IMR-90 (cell line): ENCODE measurements around the gene IMMP1L. TPM values are rescaled to one million over a fixed set of nuclear protein-coding genes. Genes with fewer than 3 reads are reported as not detected.
A peak's percentile ranks its signal among the peaks of the same experiment; 100 is the strongest.

Source experiments
- ATAC-seq: fragments of 200-7000 bp; cut with Tn5 transposase; 2 replicates; pipeline ENCODE4 v1.9.1; 2020; ENCODE audit warnings: low read depth, mild to moderate bottlenecking, moderate library complexity
- BruUV-seq: library from RNA; stranded (reverse); fragments of 400-500 nt; replicated peaks from 2 replicates; lab custom pipeline; 2021; lab: Mats Ljungman, UMichigan
- CTCF ChIA-PET: fragments of 300-600 bp; formaldehyde crosslinking; extraction: SDS; loops from one replicate; lab custom pipeline; 2021; ENCODE audit warnings: antibody characterized with exemption; lab: Yijun Ruan, JAX
- POLR2A ChIA-PET: fragments of 300-600 bp; sonication (Branson Sonifier 250); formaldehyde crosslinking; loops from one replicate; lab custom pipeline; 2022; ENCODE audit warnings: antibody characterized with exemption; ENCODE audit not compliant: unreplicated experiment; lab: Charles Lee
- DNase-seq: peaks from one replicate; pipeline ENCODE4 v3.0.0; 2013
- H2AFZ ChIP-seq: replicated peaks from 2 replicates; pipeline ENCODE3; 2013; ENCODE audit warnings: low read length, mild to moderate bottlenecking; ENCODE audit not compliant: poor library complexity
- H2AK5ac ChIP-seq: 2 replicates; pipeline ENCODE4 v1.6.1; 2013; ENCODE audit warnings: low read depth, low read length, inconsistent platforms
- H2AK9ac ChIP-seq: replicated peaks from 2 replicates; pipeline ENCODE3; 2013; ENCODE audit warnings: mild to moderate bottlenecking, low read depth, low read length, moderate library complexity; ENCODE audit not compliant: poor library complexity
- H2BK120ac ChIP-seq: 2 replicates; pipeline ENCODE4 v1.6.1; 2013; ENCODE audit warnings: low read depth, low read length, inconsistent platforms
- H2BK15ac ChIP-seq: 3 replicates; pipeline ENCODE4 v1.6.1; 2013; ENCODE audit warnings: low read depth, low read length, inconsistent platforms
- H2BK20ac ChIP-seq: 2 replicates; pipeline ENCODE4 v1.6.1; 2013; ENCODE audit warnings: low read depth, mild to moderate bottlenecking, inconsistent platforms, low read length, moderate library complexity
- H2BK5ac ChIP-seq: 2 replicates; pipeline ENCODE4 v1.6.1; 2013; ENCODE audit warnings: mild to moderate bottlenecking, low read depth, low read length, inconsistent platforms; ENCODE audit not compliant: poor library complexity, severe bottlenecking
- H3K14ac ChIP-seq: replicated peaks from 2 replicates; pipeline ENCODE4 v1.6.1; 2013; ENCODE audit warnings: low read depth, low read length, inconsistent platforms
- H3K18ac ChIP-seq: 2 replicates; pipeline ENCODE4 v1.6.1; 2013; ENCODE audit warnings: low read depth, low read length, control low read depth
- H3K23ac ChIP-seq: 2 replicates; pipeline ENCODE4 v1.6.1; 2013; ENCODE audit warnings: low read depth, low read length, inconsistent platforms
- H3K27ac ChIP-seq: 2 replicates; pipeline ENCODE4 v1.5.1; 2013; ENCODE audit warnings: mild to moderate bottlenecking, control low read depth, low read length; ENCODE audit not compliant: insufficient read depth
- H3K27me3 ChIP-seq: 2 replicates; pipeline ENCODE4 v1.6.1; 2013; ENCODE audit warnings: low read length; ENCODE audit not compliant: control insufficient read depth, insufficient read depth
- H3K36me3 ChIP-seq: 2 replicates; pipeline ENCODE4 v1.6.1; 2013; ENCODE audit warnings: low read length, mixed read lengths; ENCODE audit not compliant: control insufficient read depth, insufficient read depth
- H3K4ac ChIP-seq: 2 replicates; pipeline ENCODE4 v1.6.1; 2013; ENCODE audit warnings: low read depth, low read length, inconsistent platforms
- H3K4me1 ChIP-seq: 2 replicates; pipeline ENCODE4 v1.6.1; 2013; ENCODE audit warnings: low read length, mixed read lengths; ENCODE audit not compliant: control insufficient read depth, insufficient read depth
- H3K4me2 ChIP-seq: 2 replicates; pipeline ENCODE4 v1.6.1; 2013; ENCODE audit warnings: low read depth, mild to moderate bottlenecking, control low read depth, low read length, moderate library complexity
- H3K4me3 ChIP-seq: 2 replicates; pipeline ENCODE4 v1.5.1; 2013; ENCODE audit warnings: low read depth, mild to moderate bottlenecking, control low read depth, low read length, moderate library complexity; ENCODE audit not compliant: insufficient read depth
- H3K56ac ChIP-seq: 2 replicates; pipeline ENCODE4 v1.6.1; 2013; ENCODE audit warnings: low read length, inconsistent platforms; ENCODE audit not compliant: insufficient read depth; ENCODE audit errors: extremely low read depth
- H3K79me1 ChIP-seq, 2 experiments: 2 replicates each; pipeline ENCODE4 v1.6.1; 2013; ENCODE audit warnings: low read length in 2 of 2, inconsistent platforms in 1 of 2, low read depth in 1 of 2
- H3K9ac ChIP-seq: 2 replicates; pipeline ENCODE4 v1.6.1; 2013; ENCODE audit warnings: low read depth, low read length, control low read depth
- H3K9me1 ChIP-seq: 2 replicates; pipeline ENCODE4 v1.6.1; 2013; ENCODE audit warnings: low read length, inconsistent platforms; ENCODE audit not compliant: insufficient read depth
- H3K9me3 ChIP-seq: 2 replicates; pipeline ENCODE4 v1.6.1; 2013; ENCODE audit warnings: low read length; ENCODE audit not compliant: control insufficient read depth, insufficient read depth
- H4K20me1 ChIP-seq: 2 replicates; pipeline ENCODE4 v1.6.1; 2013; ENCODE audit warnings: low read length, inconsistent platforms; ENCODE audit not compliant: insufficient read depth
- H4K5ac ChIP-seq: 2 replicates; pipeline ENCODE4 v1.6.1; 2013; ENCODE audit warnings: mild to moderate bottlenecking, low read depth, low read length, control low read depth
- H4K8ac ChIP-seq, 2 experiments: 2 replicates each; pipeline ENCODE4 v1.6.1; 2013; ENCODE audit warnings: low read depth in 2 of 2, low read length in 2 of 2, control low read depth in 1 of 2, inconsistent platforms in 1 of 2
- H4K91ac ChIP-seq: 2 replicates; pipeline ENCODE4 v1.6.1; 2013; ENCODE audit warnings: low read depth, low read length, inconsistent platforms; ENCODE audit not compliant: insufficient read depth
- BHLHE40 ChIP-seq: fragments of 150-350 bp; IDR thresholded peaks from 2 replicates; pipeline ENCODE4 v1.6.1; 2016; ENCODE audit warnings: mild to moderate bottlenecking, low read depth, low read length
- CEBPB ChIP-seq: IDR thresholded peaks from 2 replicates; pipeline ENCODE4 v1.6.1; 2012; ENCODE audit warnings: low read depth, low read length, improper control_type of control experiment
- CHD1 ChIP-seq: IDR thresholded peaks from 2 replicates; pipeline ENCODE4 v1.6.1; 2012; ENCODE audit warnings: low read depth, low read length, improper control_type of control experiment
- CTCF ChIP-seq: conservative IDR thresholded peaks from 2 replicates; pipeline ENCODE4 v1.5.1; 2012; ENCODE audit warnings: mild to moderate bottlenecking, low read depth, low read length, improper control_type of control experiment
- ELK1 ChIP-seq: fragments of 150-350 bp; IDR thresholded peaks from 2 replicates; pipeline ENCODE4 v1.6.1; 2016; ENCODE audit warnings: low read depth, mild to moderate bottlenecking, low read length, moderate library complexity, borderline replicate concordance
- FOS ChIP-seq: fragments of 150-350 bp; IDR thresholded peaks from 2 replicates; pipeline ENCODE4 v1.6.1; 2016; ENCODE audit warnings: low read depth, low read length
- MAFK ChIP-seq: IDR thresholded peaks from 2 replicates; pipeline ENCODE4 v1.6.1; 2012; ENCODE audit warnings: low read depth, low read length, improper control_type of control experiment
- MAZ ChIP-seq: IDR thresholded peaks from 2 replicates; pipeline ENCODE4 v1.6.1; 2012; ENCODE audit warnings: low read depth, mild to moderate bottlenecking, low read length, improper control_type of control experiment, moderate library complexity, borderline replicate concordance
- MXI1 ChIP-seq: IDR thresholded peaks from 2 replicates; pipeline ENCODE4 v1.6.1; 2012; ENCODE audit warnings: low read depth, mild to moderate bottlenecking, low read length, moderate library complexity, borderline replicate concordance
- NFE2L2 ChIP-seq: fragments of 150-350 bp; IDR thresholded peaks from 2 replicates; pipeline ENCODE4 v1.6.1; 2016; ENCODE audit warnings: low read depth, mild to moderate bottlenecking, low read length
- POLR2A ChIP-seq: IDR thresholded peaks from 2 replicates; pipeline ENCODE4 v1.6.1; 2012; ENCODE audit warnings: mild to moderate bottlenecking, low read depth, low read length
- RAD21 ChIP-seq: IDR thresholded peaks from 2 replicates; pipeline ENCODE4 v1.6.1; 2012; ENCODE audit warnings: low read length, improper control_type of control experiment
- RCOR1 ChIP-seq: IDR thresholded peaks from 2 replicates; pipeline ENCODE4 v1.6.1; 2012; ENCODE audit warnings: mild to moderate bottlenecking, low read length, improper control_type of control experiment; ENCODE audit not compliant: insufficient replicate concordance
- RFX5 ChIP-seq: IDR thresholded peaks from 2 replicates; pipeline ENCODE4 v1.8.0; 2012; ENCODE audit warnings: low read depth, mild to moderate bottlenecking, low read length, moderate library complexity
- SMC3 ChIP-seq: fragments of 150-350 bp; IDR thresholded peaks from 2 replicates; pipeline ENCODE4 v1.6.1; 2016; ENCODE audit warnings: low read depth, mild to moderate bottlenecking, antibody characterized with exemption, low read length, moderate library complexity
- USF2 ChIP-seq: fragments of 150-350 bp; IDR thresholded peaks from 2 replicates; pipeline ENCODE4 v1.6.1; 2017; ENCODE audit warnings: mild to moderate bottlenecking, antibody characterized with exemption, low read length, low read depth
- WGBS, 2 experiments: methylation state at CpG; one replicate each; pipeline versions ENCODE4 v1.1.5 to v1.1.7; 2013; ENCODE audit warnings: missing lambda C conversion rate in 2 of 2; ENCODE audit not compliant: insufficient read length in 1 of 2; ENCODE audit errors: extremely low coverage in 2 of 2; 5-methylcytosine and 5-hydroxymethylcytosine counted together
- dilution Hi-C: fragments of 300-500 bp; cut with HindIII; formaldehyde crosslinking; loops from one replicate; pipeline ENCODE4 v1.14.3; 2018; ENCODE audit warnings: low sequenced_read_pairs; ENCODE audit not compliant: unreplicated experiment
- in situ Hi-C: fragments of 300-500 bp; cut with MboI; formaldehyde crosslinking; loops from 3 replicates; pipeline ENCODE4 v1.14.3; 2019; ENCODE audit warnings: low sequenced_read_pairs, inconsistent platforms, mixed read lengths
- intact Hi-C: fragments of 100-400 bp; cut with micrococcal nuclease; formaldehyde crosslinking; loops from 2 replicates; pipeline ENCODE4 v1.10.0; 2022
- polyA plus RNA-seq, 3 experiments: library from polyadenylated mRNA; depleted of rRNA; stranded (reverse); fragments of >200 nt; gene quantifications; 2 replicates each; pipeline ENCODE4 v1.2.3, GENCODE V29; 2012; ENCODE audit warnings: low replicate concordance in 1 of 3
- total RNA-seq: library from RNA; depleted of rRNA; stranded (reverse); fragments of >200 nt; gene quantifications from 2 replicates; pipeline ENCODE4 v1.2.3, GENCODE V29; 2012

Gene IMMP1L
- total and polyA plus RNA-seq, 2 of the 4 experiments (the other 2 are of a cell fraction): 5.0 to 10.7 TPM

GRCh38 chr11:31492320-31492913, 17.0 kb downstream of the IMMP1L start:
- H3K18ac ChIP-seq: no peak overlapping the region
- no peaks in the 10 kb centered on the region for H3K36me3 ChIP-seq
- no peak overlapping the region for H2AK9ac ChIP-seq
- H4K5ac ChIP-seq: no peak overlapping the region
- H2BK5ac ChIP-seq: no peak overlapping the region
- no peak overlapping the region for H2BK20ac ChIP-seq
- H3K23ac ChIP-seq: no peak overlapping the region
- no peak overlapping the region for H3K9ac ChIP-seq
- in situ Hi-C loops: loop anchor here (10.0 kb wide), 1 partner anchor 382 kb away; no protein-coding TSS in a partner anchor
- CTCF ChIA-PET: interaction anchor here (0.8 kb wide), 1 partner anchor 514 kb away, joined by 3 read pairs; no protein-coding TSS in a partner anchor
- H3K27ac ChIP-seq: no peak overlapping the region
- ATAC-seq (peak; percentile 27; the same call in 1 of the 2 replicates), DNase-seq (peak; percentile 61)
- no peak overlapping the region for H2BK15ac ChIP-seq
- no peak overlapping the region for H2AFZ ChIP-seq
- H3K79me1 ChIP-seq: peaks cover 0 to 13% of the 10 kb centered on the region in 2 experiments; a peak in 3 of 4 replicates
- H3K4me3 ChIP-seq: no peak overlapping the region
- dilution Hi-C loops: no loop called here
- no peaks in the 10 kb centered on the region for H3K4me1 ChIP-seq
- H3K56ac ChIP-seq: no peak overlapping the region
- POLR2A ChIA-PET: no interaction called here
- no peak for TF ChIP-seq MAZ
- no peak for TF ChIP-seq POLR2A
- no peak for TF ChIP-seq SMC3
- no peak for TF ChIP-seq MXI1
- no peak for TF ChIP-seq ELK1
- no peak for TF ChIP-seq BHLHE40
- TF ChIP-seq MAFK: no peak
- no peak for TF ChIP-seq CTCF
- no peak for TF ChIP-seq FOS
- TF ChIP-seq NFE2L2: no peak
- no peak for TF ChIP-seq RFX5
- no peak for TF ChIP-seq CHD1
- TF ChIP-seq RAD21: no peak
- no peak for TF ChIP-seq CEBPB
- TF ChIP-seq USF2: no peak
- no peak for TF ChIP-seq RCOR1
- H3K14ac ChIP-seq: no peak overlapping the region
- H2AK5ac ChIP-seq: no peak overlapping the region
- H3K4ac ChIP-seq: no peak overlapping the region
- intact Hi-C loops: loop anchor here (10.0 kb wide), 1 partner anchor 302 kb away; no protein-coding TSS in a partner anchor
- no TSS peak for BruUV-seq
- H3K9me3 ChIP-seq: no peaks in the 10 kb centered on the region
- H4K91ac ChIP-seq: no peak overlapping the region
- no peaks in the 10 kb centered on the region for H4K20me1 ChIP-seq
- no peak overlapping the region for H3K4me2 ChIP-seq
- no peak overlapping the region for H4K8ac ChIP-seq
- no peak overlapping the region for H2BK120ac ChIP-seq
- no peaks in the 10 kb centered on the region for H3K9me1 ChIP-seq
- no CpG with 5 or more reads among the region's 2 CpGs for WGBS, 2 experiments
- no peaks in the 10 kb centered on the region for H3K27me3 ChIP-seq
